ENCODE results near the gene CD74.

The CD74 gene

GRCh38 chr5:150399524-150400211, 13.0 kb downstream of the CD74 start:
- Histone ChIP-seq H3K9me3 (replicated peaks; ENCODE audit: low read length) (no peaks in the 10 kb centered on the region), H3K4me1 (ENCODE audit: control insufficient read depth, insufficient read depth, low read length) (no peaks in the 10 kb centered on the region), H3K9ac (ENCODE audit: low read depth, low read length) (no peak overlapping the region), H3K4me3 (ENCODE audit: low read length) (no peak overlapping the region), H3K4me2 (ENCODE audit: low read length) (no peak overlapping the region), H3K27me3 (ENCODE audit: control insufficient read depth, insufficient read depth, low read length) (no peaks in the 10 kb centered on the region), H3K36me3 (ENCODE audit: insufficient read depth, low read length) (peaks cover 44% of the 10 kb centered on the region)

- Histone ChIP-seq H3K27me3 (ENCODE audit: control insufficient read depth, insufficient read depth, low read length) (no peaks in the 10 kb centered on the region), H3K4me3 (ENCODE audit: low read length) (no peak overlapping the region), H3K4me1 (ENCODE audit: control insufficient read depth, insufficient read depth, low read length) (no peaks in the 10 kb centered on the region), H3K4me2 (ENCODE audit: low read length) (no peak overlapping the region), H3K36me3 (ENCODE audit: insufficient read depth, low read length) (peaks cover 50% of the 10 kb centered on the region), H3K9me3 (replicated peaks; ENCODE audit: low read length) (no peaks in the 10 kb centered on the region), H3K9ac (ENCODE audit: low read depth, low read length) (no peak overlapping the region)
These were observed 13.8 kb downstream of the CD74 start for GRCh38 chr5:150398722-150399523.

GRCh38 chr5:150397782-150398721, 14.7 kb downstream of the CD74 start:
- H3K36me3 ChIP-seq (ENCODE audit: insufficient read depth, low read length): peaks cover 58% of the 10 kb centered on the region
- no peak overlapping the region for H3K9ac ChIP-seq (ENCODE audit: low read depth, low read length)
- H3K27me3 ChIP-seq (ENCODE audit: control insufficient read depth, insufficient read depth, low read length): no peaks in the 10 kb centered on the region
- no peak overlapping the region for H3K4me2 ChIP-seq (ENCODE audit: low read length)
- H3K9me3 ChIP-seq (replicated peaks; ENCODE audit: low read length): no peaks in the 10 kb centered on the region
- H3K4me1 ChIP-seq (ENCODE audit: control insufficient read depth, insufficient read depth, low read length): no peaks in the 10 kb centered on the region
- no peak overlapping the region for H3K4me3 ChIP-seq (ENCODE audit: low read length)

GRCh38 chr5:150397146-150397781, 15.4 kb downstream of the CD74 start:
- Histone ChIP-seq H3K9ac (ENCODE audit: low read depth, low read length) (no peak overlapping the region), H3K4me1 (ENCODE audit: control insufficient read depth, insufficient read depth, low read length) (no peaks in the 10 kb centered on the region), H3K9me3 (replicated peaks; ENCODE audit: low read length) (no peaks in the 10 kb centered on the region), H3K36me3 (ENCODE audit: insufficient read depth, low read length) (peaks cover 66% of the 10 kb centered on the region), H3K4me3 (ENCODE audit: low read length) (no peak overlapping the region), H3K27me3 (ENCODE audit: control insufficient read depth, insufficient read depth, low read length) (no peaks in the 10 kb centered on the region), H3K4me2 (ENCODE audit: low read length) (no peak overlapping the region)

GRCh38 chr5:150396267-150396666, 16.4 kb downstream of the CD74 start:
- Histone ChIP-seq H3K36me3 (ENCODE audit: insufficient read depth, low read length) (peaks cover 74% of the 10 kb centered on the region), H3K4me2 (ENCODE audit: low read length) (no peak overlapping the region), H3K4me1 (ENCODE audit: control insufficient read depth, insufficient read depth, low read length) (no peaks in the 10 kb centered on the region), H3K9ac (ENCODE audit: low read depth, low read length) (no peak overlapping the region), H3K27me3 (ENCODE audit: control insufficient read depth, insufficient read depth, low read length) (no peaks in the 10 kb centered on the region), H3K9me3 (replicated peaks; ENCODE audit: low read length) (no peaks in the 10 kb centered on the region), H3K4me3 (ENCODE audit: low read length) (no peak overlapping the region)

- Histone ChIP-seq H3K9ac (ENCODE audit: low read depth, low read length) (no peak overlapping the region), H3K36me3 (ENCODE audit: insufficient read depth, low read length) (peaks cover 74% of the 10 kb centered on the region), H3K4me2 (ENCODE audit: low read length) (no peak overlapping the region), H3K4me1 (ENCODE audit: control insufficient read depth, insufficient read depth, low read length) (no peaks in the 10 kb centered on the region), H3K4me3 (ENCODE audit: low read length) (no peak overlapping the region), H3K9me3 (replicated peaks; ENCODE audit: low read length) (no peaks in the 10 kb centered on the region), H3K27me3 (ENCODE audit: control insufficient read depth, insufficient read depth, low read length) (no peaks in the 10 kb centered on the region)
These were observed 17.1 kb downstream of the CD74 start for GRCh38 chr5:150395688-150395975.

GRCh38 chr5:150394912-150395687, 17.6 kb downstream of the CD74 start:
- Histone ChIP-seq H3K27me3 (ENCODE audit: control insufficient read depth, insufficient read depth, low read length) (no peaks in the 10 kb centered on the region), H3K36me3 (ENCODE audit: insufficient read depth, low read length) (peaks cover 72% of the 10 kb centered on the region), H3K9me3 (replicated peaks; ENCODE audit: low read length) (no peaks in the 10 kb centered on the region), H3K4me3 (ENCODE audit: low read length) (no peak overlapping the region), H3K9ac (ENCODE audit: low read depth, low read length) (no peak overlapping the region), H3K4me2 (ENCODE audit: low read length) (no peak overlapping the region), H3K4me1 (ENCODE audit: control insufficient read depth, insufficient read depth, low read length) (no peaks in the 10 kb centered on the region)

GRCh38 chr5:150394131-150394530, 18.6 kb downstream of the CD74 start:
- Histone ChIP-seq H3K4me2 (ENCODE audit: low read length) (no peak overlapping the region), H3K4me3 (ENCODE audit: low read length) (no peak overlapping the region), H3K9me3 (replicated peaks; ENCODE audit: low read length) (no peaks in the 10 kb centered on the region), H3K4me1 (ENCODE audit: control insufficient read depth, insufficient read depth, low read length) (no peaks in the 10 kb centered on the region), H3K36me3 (ENCODE audit: insufficient read depth, low read length) (peaks cover 77% of the 10 kb centered on the region), H3K9ac (ENCODE audit: low read depth, low read length) (no peak overlapping the region), H3K27me3 (ENCODE audit: control insufficient read depth, insufficient read depth, low read length) (no peaks in the 10 kb centered on the region)

- H3K27me3 ChIP-seq (ENCODE audit: control insufficient read depth, insufficient read depth, low read length): no peaks in the 10 kb centered on the region
- no peak overlapping the region for H3K9ac ChIP-seq (ENCODE audit: low read depth, low read length)
- no peaks in the 10 kb centered on the region for H3K9me3 ChIP-seq (replicated peaks; ENCODE audit: low read length)
- no peaks in the 10 kb centered on the region for H3K4me1 ChIP-seq (ENCODE audit: control insufficient read depth, insufficient read depth, low read length)
- no peak overlapping the region for H3K4me3 ChIP-seq (ENCODE audit: low read length)
- no peak overlapping the region for H3K4me2 ChIP-seq (ENCODE audit: low read length)
- H3K36me3 ChIP-seq (ENCODE audit: insufficient read depth, low read length): peaks cover 76% of the 10 kb centered on the region
These were observed 19.5 kb downstream of the CD74 start for GRCh38 chr5:150393096-150393645.

GRCh38 chr5:150392680-150393079, 20.0 kb downstream of the CD74 start:
- H3K27me3 ChIP-seq (ENCODE audit: control insufficient read depth, insufficient read depth, low read length): no peaks in the 10 kb centered on the region
- no peak overlapping the region for H3K4me3 ChIP-seq (ENCODE audit: low read length)
- peaks cover 80% of the 10 kb centered on the region for H3K36me3 ChIP-seq (ENCODE audit: insufficient read depth, low read length)
- H3K9ac ChIP-seq (ENCODE audit: low read depth, low read length): no peak overlapping the region
- no peaks in the 10 kb centered on the region for H3K4me1 ChIP-seq (ENCODE audit: control insufficient read depth, insufficient read depth, low read length)
- H3K9me3 ChIP-seq (replicated peaks; ENCODE audit: low read length): no peaks in the 10 kb centered on the region
- no peak overlapping the region for H3K4me2 ChIP-seq (ENCODE audit: low read length)

Data from skeletal muscle satellite cell (primary cell).